HS-5 (cell line): ENCODE results near the gene GMDS.
A peak's percentile ranks its signal among the peaks of the same experiment; 100 is the strongest.

Experiments used
- DNase-seq: peaks from one replicate; pipeline ENCODE4 v3.0.0-alpha.2; 2012; ENCODE audit warnings: low read depth

GMDS gene

DNA sequence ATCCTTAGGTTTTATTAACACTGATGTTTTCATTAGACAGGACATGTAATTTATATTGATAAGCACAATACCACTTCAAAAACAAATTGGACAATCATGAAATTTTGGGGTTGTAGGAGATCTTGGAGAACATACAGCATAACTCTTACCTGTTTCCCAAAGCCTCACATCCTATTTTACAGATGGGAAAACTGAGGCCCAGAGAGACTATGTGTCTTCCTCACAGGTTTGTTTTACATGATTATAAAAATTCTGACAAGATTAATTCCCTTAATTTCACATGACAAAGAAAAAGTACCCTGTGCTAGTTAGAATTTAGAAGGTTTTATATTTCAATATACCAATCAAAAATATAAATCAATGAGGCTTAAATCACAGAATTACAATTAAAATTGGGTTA lies 145.5 kb downstream of the GMDS start:
- no peak for DNase-seq

DNA sequence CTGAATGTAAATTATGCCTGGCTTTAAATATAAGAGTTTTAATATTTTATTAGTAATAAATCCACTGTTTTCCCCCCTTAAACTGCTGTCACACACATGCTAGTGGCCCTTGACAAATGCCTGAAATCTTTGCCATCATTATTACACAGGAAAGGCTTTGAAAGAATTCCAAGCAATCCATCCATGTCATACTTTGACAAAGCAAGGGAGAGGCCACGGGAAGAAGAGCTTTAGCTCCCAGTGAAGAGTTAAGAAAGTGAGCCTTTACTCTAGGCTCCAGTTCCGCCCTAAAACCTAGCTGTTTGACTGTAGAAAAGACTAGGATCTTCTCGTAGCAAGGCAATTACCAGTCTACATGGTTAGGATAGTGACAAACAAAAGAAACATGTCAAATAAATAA lies 147.9 kb downstream of the GMDS start:
- no peak for DNase-seq

GRCh38 chr6:2094642-2095041 lies 150.8 kb downstream of the GMDS start:
- no peak for DNase-seq

DNA sequence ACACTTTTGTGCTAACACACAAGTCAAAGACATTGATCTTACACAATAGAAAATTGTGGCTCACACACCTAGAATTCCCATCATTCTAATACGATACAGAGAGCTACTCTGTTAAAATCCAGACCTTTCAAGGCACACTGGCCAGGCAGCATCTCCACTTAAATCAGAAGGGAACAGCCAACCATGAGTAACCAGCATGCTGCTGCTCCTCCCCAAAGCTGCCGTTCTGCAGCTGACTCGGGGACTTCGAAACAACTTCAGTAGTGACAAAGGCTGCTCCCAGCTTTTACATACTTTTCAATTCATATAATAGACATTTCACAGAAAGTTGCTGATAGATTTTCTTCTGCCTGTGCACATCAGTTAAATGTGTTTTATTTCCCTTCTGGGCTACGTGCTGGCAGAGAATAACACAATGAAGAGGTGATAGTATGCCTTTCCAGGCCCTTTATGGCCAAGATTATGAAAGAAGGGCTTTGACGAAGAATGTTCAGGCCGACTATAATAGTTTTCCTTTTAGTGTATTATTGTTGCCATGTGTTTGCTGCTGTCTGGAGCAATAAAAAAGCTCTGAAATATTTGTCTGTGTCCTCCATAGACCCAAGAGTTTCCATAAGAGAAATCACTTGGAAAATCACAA lies 159.0 kb downstream of the GMDS start:
- no peak for DNase-seq

DNA sequence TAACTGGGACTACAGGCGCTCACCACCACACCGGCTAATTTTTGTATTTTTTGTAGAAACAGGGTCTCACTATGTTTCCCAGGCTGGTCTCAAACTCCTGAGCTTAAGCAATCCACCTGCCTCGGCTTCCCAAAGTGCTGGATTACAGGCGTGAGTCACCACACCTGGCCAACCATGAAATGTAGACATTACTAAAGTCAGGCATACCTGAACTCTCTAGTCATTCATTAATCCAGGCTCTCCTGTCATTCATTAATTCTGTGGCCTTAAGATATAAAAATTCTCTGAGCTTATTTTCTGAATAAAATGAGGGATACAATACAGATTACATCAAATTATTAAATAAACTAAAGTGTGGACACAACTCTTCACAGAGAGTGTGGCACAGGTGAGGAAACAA lies 159.7 kb downstream of the GMDS start:
- DNase-seq: no peak

GRCh38 chr6:2081155-2082138 lies 164.0 kb downstream of the GMDS start:
- no peak for DNase-seq

DNA sequence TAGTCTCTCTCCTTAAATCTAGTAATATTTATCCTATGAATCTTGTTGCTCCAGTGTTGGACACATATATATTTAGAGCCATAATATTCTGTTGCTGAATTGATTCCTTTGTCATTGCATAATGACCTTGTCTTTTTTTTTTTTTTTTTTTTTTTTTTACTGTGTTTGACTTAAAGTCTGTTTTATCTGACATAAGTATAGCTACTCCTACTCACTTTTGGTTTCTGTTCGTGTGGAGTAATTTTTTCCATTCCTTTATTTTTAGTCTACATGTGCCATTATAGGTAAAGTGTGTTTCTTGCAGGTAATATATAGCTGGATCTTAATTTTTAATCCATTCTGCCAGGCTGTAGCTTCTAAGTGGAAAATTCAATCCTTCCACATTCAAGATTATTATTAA lies 166.5 kb downstream of the GMDS start:
- DNase-seq: no peak

GRCh38 chr6:2077826-2078225 lies 167.6 kb downstream of the GMDS start:
- no peak for DNase-seq

DNA sequence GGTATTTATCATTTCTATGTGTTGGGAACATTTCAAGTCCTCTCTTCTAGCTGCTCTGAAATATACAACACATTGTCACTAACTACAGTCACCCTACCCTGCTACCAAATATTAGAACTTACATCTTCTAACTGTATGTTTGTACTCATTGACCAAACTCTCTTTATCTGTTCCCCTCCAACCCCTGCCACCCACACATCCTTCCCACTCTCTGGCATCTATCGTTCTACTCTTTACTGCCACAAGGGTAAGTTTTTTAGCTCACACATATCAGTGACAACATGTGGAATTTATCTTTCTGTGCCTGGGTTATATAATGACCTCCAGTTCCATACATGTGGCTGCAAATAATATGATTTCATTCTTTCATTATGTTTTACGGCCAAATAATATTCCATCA lies 171.9 kb downstream of the GMDS start:
- DNase-seq: no peak

DNA sequence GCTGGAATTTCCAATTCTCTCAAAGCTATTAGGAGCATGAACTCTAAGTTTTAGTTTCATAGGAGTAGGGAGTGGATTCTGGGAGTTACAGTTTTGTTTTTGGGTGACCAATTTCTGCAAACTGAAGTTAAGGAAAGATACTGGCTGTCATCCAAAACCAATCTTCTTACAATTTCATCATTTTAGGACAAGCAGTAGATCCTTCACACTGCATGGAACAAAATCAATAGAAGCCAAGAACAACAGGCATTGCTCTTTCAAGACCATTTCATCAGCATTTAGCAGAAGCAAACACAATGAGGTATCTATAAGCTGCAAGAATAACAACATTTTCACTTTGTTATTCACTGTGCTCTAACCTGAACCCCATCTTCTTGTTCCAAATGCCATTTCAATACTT lies 173.0 kb downstream of the GMDS start:
- no peak for DNase-seq

GRCh38 chr6:2063547-2063946 lies 181.9 kb downstream of the GMDS start:
- no peak for DNase-seq

GRCh38 chr6:2061880-2062279 lies 183.5 kb downstream of the GMDS start:
- no peak for DNase-seq

DNA sequence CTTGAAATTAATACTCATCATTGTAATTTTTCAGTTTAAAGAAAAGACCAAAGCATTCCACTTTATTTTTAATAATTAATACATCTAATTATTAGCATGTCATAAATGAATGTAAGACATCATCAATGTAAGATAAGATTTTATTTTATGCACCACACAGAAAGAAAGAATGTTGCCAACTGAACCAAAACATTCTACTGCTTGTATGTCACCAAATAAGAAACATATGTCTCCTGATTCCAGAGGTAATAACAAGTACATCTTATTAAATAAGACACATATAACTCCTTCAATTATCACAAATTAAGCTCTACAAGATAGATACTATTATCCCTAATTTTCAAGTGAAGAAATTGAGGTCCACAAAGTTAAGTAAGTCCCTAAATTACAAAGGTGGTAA lies 189.5 kb downstream of the GMDS start:
- peak; percentile 13 for DNase-seq

- DNase-seq: no peak
Measured at GRCh38 chr6:2055143-2055542, 190.3 kb downstream of the GMDS start.

DNA sequence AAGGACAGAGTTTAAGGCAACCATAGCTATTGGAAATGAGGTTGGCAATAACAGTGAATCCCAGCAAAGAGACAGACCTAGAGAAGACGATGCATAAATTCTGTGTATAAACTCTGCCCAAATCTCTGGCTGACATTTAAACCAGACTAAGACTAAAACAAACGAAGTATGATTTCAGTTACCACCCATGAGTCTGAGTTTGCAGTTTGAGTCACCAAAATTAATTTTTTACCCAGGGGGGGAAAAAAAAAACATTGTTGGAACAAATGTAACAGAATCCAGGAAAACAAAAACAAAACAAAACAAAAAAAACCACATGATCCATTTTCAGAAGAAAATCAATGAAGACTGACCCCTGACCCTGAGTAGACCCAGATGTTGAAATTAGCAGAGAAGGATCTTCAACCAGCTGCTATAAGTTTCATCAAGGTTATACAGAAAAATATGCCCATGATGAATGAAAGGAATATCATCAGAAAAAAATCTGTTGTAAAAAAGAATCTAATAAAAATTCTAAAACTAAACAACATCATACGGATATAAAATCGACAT lies 190.8 kb downstream of the GMDS start:
- DNase-seq: no peak

DNA sequence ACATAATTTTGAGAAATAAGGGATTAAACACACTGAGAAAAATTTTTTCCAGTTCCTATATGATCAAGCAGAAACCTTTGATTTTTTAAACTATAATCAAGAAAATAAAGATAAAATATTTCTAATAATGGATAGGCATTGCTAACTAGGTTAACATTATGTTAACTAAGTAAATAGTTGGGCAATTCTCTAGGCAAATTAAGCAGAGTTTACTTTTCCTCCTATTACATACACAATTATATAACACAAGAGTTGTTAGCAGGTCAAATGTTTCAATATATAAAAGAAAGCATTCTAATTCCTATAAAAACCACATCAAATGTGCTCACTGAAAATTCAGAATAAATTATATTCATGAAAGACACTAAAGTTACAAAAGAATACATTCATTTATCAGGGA lies 191.7 kb downstream of the GMDS start:
- DNase-seq: no peak

DNA sequence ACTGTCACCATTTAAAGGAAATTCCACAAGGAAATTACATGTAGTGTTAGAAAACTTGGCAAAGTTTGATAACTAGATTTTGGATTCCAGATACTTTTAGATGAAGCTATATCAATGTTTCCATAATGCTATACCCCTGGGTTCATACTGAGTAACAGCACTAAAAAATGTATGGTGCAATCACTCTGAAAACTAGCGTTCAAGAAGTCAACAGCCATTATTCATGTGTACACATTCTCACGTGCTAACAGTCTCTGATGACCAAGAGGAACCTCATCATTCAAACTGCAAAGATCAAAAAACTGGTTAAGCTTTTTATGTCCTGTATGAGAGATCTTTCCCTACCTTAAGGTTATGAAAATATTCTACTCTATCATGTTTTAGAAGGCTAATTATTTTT lies 197.6 kb downstream of the GMDS start:
- DNase-seq: no peak

DNA sequence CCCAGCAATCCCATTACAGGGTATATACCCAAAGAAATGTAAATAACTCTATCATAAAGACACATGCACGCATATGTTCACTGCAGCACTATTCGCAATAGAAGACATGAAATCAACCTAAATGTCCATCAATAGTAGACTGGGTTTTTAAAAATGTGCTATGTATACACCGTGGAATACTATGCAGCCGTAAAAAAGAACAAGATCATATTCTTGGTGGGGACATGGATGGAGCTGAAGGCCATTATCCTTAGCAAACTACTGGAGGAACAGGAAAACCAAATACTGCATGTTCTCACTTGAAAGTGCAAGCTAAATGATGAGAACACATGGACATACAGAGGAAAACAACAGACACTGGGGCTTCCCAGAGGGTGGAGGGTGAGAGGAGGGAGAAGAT lies 201.2 kb downstream of the GMDS start:
- no peak for DNase-seq

- no peak for DNase-seq
Measured at GRCh38 chr6:2042956-2043648, 202.3 kb downstream of the GMDS start.

DNA sequence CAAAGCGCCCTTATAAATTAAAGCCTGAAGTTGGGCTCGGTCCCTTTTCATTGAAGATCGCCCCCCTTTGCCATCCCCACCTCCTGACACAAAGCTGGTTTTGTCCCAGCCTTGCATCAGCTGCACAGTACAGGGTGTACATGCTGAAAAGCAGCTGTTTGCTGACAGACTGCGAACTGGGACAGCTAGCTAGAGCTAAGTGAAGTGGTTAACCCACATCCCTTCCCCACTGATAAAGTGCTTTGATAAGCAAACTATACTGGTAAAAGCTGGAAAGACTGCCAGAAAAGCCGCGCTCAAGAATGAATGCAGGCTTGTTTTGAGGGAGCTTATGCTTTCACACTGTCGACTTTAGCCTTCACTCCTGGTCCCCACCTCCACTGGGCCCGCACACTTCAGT lies 207.3 kb downstream of the GMDS start:
- DNase-seq: no peak

- DNase-seq: no peak
Measured at GRCh38 chr6:2037237-2037926, 208.0 kb downstream of the GMDS start.

DNA sequence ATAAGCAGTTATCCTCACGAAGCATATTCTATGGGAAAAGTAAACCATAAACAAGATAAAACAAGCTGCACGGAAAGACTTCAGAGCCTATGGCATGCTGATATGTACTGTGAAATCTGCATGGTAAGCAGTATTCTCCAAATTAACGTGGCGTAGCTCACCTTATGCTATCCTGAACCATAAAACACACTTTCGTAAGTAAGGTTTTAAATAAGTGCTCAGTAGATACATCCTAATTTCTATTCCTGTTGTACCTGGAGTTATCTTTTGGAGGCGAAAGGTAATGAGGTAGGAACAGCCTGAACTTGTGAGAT lies 208.7 kb downstream of the GMDS start:
- no peak for DNase-seq
